IPS-18c (cell line): ENCODE measurements around the gene TRABD2A.
"Not testable (repeated sequence)": the region's sequence is repeated elsewhere in the genome, so short reads cannot be mapped to it uniquely, and the experiment has no call there.

ENCODE experiments used
- H3K4me3 ChIP-seq: 2 replicates; pipeline ENCODE4 v1.7.0; 2013; ENCODE audit warnings: low read depth, mild to moderate bottlenecking, low read length, moderate library complexity; ENCODE audit not compliant: insufficient read depth
- H3K9me3 ChIP-seq: one replicate; pipeline ENCODE4 v1.6.1; 2013; ENCODE audit warnings: mild to moderate bottlenecking, low read length, moderate library complexity; ENCODE audit not compliant: control insufficient read depth, insufficient read depth

The TRABD2A gene

GRCh38 chr2:84880645-84881521 is at the start of gene TRABD2A:
TSS of gene TRABD2A (minus strand) at chr2:84881084. CDS start at chr2:84881039, 45 bp downstream.
- H3K9me3 ChIP-seq, result no peaks in the 10 kb centered on the region

GRCh38 chr2:84927275-84927627 is 46.4 kb upstream of the TRABD2A start:
- Histone ChIP-seq H3K4me3 (no peak overlapping the region), H3K9me3 (peaks cover 2% of the 10 kb centered on the region)

More at GRCh38 chr2:84880645-84881521, at the start of gene TRABD2A:
- H3K4me3 ChIP-seq, result peak within 1 kb of the TSS; percentile 73

GRCh38 chr2:84925724-84926376 is 45.0 kb upstream of the TRABD2A start:
- peak overlapping the region; percentile 29; the same call in 1 of the 2 replicates for H3K4me3 ChIP-seq
- peaks cover 2% of the 10 kb centered on the region for H3K9me3 ChIP-seq

GRCh38 chr2:84925336-84925723 is 44.4 kb upstream of the TRABD2A start:
- Histone ChIP-seq H3K9me3 (peaks cover 2% of the 10 kb centered on the region), H3K4me3 (no peak overlapping the region)

- H3K4me3 ChIP-seq, result no peak overlapping the region
Measured at GRCh38 chr2:84924173-84925106, 43.6 kb upstream of the TRABD2A start.

GRCh38 chr2:84923009-84923408 is 42.1 kb upstream of the TRABD2A start:
- H3K9me3 ChIP-seq, result peaks cover 2% of the 10 kb centered on the region
- H3K4me3 ChIP-seq, result no peak overlapping the region

More at GRCh38 chr2:84924173-84925106, 43.6 kb upstream of the TRABD2A start:
- peaks cover 2% of the 10 kb centered on the region for H3K9me3 ChIP-seq

GRCh38 chr2:84919885-84920580 is 39.1 kb upstream of the TRABD2A start:
- Histone ChIP-seq H3K9me3 (peaks cover 2% of the 10 kb centered on the region), H3K4me3 (no peak overlapping the region)

GRCh38 chr2:84918430-84918829 is 37.5 kb upstream of the TRABD2A start:
- no peak overlapping the region for H3K4me3 ChIP-seq
- H3K9me3 ChIP-seq, result peaks cover 2% of the 10 kb centered on the region

- H3K9me3 ChIP-seq, H3K4me3 ChIP-seq: not testable (repeated sequence)
Measured at GRCh38 chr2:84917821-84918220, 36.9 kb upstream of the TRABD2A start.

GRCh38 chr2:84915675-84916074 is 34.8 kb upstream of the TRABD2A start:
- H3K4me3 ChIP-seq, H3K9me3 ChIP-seq: not testable (repeated sequence)

GRCh38 chr2:84914334-84914733 is 33.5 kb upstream of the TRABD2A start:
- H3K9me3 ChIP-seq, result peaks cover 3% of the 10 kb centered on the region
- no peak overlapping the region for H3K4me3 ChIP-seq

GRCh38 chr2:84912984-84913383 is 32.1 kb upstream of the TRABD2A start:
- H3K9me3 ChIP-seq, result peaks cover 3% of the 10 kb centered on the region
- no peak overlapping the region for H3K4me3 ChIP-seq

GRCh38 chr2:84911135-84911678 is 30.3 kb upstream of the TRABD2A start:
- peaks cover 5% of the 10 kb centered on the region for H3K9me3 ChIP-seq
- no peak overlapping the region for H3K4me3 ChIP-seq

GRCh38 chr2:84908948-84909713 is 28.2 kb upstream of the TRABD2A start:
- no peak overlapping the region for H3K4me3 ChIP-seq
- peaks cover 5% of the 10 kb centered on the region for H3K9me3 ChIP-seq

GRCh38 chr2:84906900-84907714 is 26.2 kb upstream of the TRABD2A start:
- Histone ChIP-seq H3K9me3 (peaks cover 5% of the 10 kb centered on the region), H3K4me3 (peak overlapping the region; percentile 96)
